ENCODE measurements around the gene AGBL1. TPM values are rescaled to one million over a fixed set of nuclear protein-coding genes. Genes with fewer than 3 reads are reported as not detected.

AGBL1 gene
- total RNA-seq, 1 donor from 2014 or later, result not detected

DNA sequence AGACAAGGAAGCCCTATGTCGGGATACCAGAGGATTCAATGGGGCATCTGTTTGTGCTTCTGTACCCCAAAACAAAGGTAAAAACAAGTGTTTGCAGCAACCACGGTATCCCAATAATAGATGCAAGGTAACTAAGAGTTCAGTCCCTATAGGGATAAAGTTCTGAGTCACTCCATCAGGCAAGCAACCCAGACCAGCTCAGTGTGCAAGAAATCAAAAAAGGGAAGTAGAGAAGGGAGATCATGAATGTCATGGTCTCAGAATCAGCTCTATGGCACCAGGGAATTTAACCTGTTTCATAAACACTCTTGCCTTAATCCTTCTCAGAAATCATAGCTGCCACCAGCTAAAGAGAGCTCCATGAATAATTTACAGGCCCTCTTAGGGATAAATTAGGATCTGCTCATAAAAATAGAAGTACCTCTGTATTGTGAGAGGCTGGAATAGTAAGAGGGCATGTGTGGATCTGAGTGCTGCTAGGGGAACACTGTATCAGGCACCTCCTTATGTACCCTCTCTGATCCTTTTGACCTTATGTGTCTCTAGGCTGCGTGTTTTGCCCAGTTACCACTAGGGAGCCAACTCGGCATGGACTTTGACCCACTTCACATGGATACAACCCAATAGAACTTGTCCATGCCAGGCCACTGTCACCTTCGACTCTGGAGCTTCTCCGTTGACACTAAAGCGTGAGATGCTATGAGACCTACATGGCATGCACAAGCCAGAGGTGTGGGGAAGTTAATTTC is 754.6 kb downstream of the AGBL1 start:
- no peaks in the 10 kb centered on the region for H3K36me3 Mint-ChIP-seq (ENCODE audit: unreplicated experiment)
- H3K27ac Mint-ChIP-seq (ENCODE audit: unreplicated experiment), result no peak overlapping the region
- TF ChIP-seq, protein P1, sequence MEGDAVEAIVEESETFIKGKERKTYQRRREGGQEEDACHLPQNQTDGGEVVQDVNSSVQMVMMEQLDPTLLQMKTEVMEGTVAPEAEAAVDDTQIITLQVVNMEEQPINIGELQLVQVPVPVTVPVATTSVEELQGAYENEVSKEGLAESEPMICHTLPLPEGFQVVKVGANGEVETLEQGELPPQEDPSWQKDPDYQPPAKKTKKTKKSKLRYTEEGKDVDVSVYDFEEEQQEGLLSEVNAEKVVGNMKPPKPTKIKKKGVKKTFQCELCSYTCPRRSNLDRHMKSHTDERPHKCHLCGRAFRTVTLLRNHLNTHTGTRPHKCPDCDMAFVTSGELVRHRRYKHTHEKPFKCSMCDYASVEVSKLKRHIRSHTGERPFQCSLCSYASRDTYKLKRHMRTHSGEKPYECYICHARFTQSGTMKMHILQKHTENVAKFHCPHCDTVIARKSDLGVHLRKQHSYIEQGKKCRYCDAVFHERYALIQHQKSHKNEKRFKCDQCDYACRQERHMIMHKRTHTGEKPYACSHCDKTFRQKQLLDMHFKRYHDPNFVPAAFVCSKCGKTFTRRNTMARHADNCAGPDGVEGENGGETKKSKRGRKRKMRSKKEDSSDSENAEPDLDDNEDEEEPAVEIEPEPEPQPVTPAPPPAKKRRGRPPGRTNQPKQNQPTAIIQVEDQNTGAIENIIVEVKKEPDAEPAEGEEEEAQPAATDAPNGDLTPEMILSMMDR (IDR thresholded peaks at IDR 0.05), result no peak
- H3K4me1 Mint-ChIP-seq (ENCODE audit: unreplicated experiment), result no peaks in the 10 kb centered on the region
- H3K27me3 Mint-ChIP-seq (ENCODE audit: unreplicated experiment), result no peaks in the 10 kb centered on the region
- DNase-seq (ENCODE audit: extremely low spot score, unreplicated experiment), result no peak
- H3K4me3 Mint-ChIP-seq (ENCODE audit: unreplicated experiment), result no peak overlapping the region
- peaks cover 16% of the 10 kb centered on the region for H3K9me3 Mint-ChIP-seq (ENCODE audit: unreplicated experiment)

DNA sequence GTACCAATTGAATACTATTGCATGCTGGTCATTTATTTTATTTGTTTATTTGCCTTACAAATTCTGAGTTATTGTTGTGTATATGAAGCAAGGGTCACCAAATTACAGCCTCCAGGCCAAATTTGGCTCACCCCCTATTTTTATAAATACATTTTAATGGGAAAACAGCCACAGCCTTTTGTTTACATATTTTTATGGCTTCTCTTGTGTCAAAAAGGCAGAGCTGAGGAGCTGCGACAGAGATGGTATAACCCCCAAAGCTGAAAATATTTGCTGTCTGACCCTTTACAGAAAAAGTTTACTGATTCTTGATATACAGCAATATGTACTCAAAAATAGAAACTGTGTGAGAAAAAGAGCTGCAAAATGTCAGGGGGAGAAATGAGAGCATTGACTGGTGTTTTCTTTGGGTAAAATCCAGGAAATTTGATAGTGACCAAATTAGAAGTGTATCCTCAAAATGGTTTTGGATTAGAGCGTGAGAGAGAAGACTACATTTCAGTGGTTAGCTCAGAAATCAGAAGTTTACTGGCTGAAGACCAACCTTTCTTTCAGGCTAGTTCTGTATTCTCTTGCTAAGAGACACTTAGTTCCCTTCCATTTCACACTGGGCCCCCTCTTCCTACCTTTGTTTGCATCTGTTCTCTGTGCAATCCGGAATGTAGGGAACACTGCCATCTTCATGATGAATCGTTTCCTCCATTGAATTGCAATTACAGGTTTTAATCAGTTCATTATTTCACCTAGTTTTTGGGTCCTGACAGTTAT is 757.8 kb downstream of the AGBL1 start:
- TF ChIP-seq, protein P1 (IDR thresholded peaks at IDR 0.05), result no peak
- H3K36me3 Mint-ChIP-seq (ENCODE audit: unreplicated experiment), result no peaks in the 10 kb centered on the region
- H3K27ac Mint-ChIP-seq (ENCODE audit: unreplicated experiment), result no peak overlapping the region
- H3K4me3 Mint-ChIP-seq (ENCODE audit: unreplicated experiment), result no peak overlapping the region
- H3K9me3 Mint-ChIP-seq (ENCODE audit: unreplicated experiment), result peaks cover 21% of the 10 kb centered on the region
- no peaks in the 10 kb centered on the region for H3K4me1 Mint-ChIP-seq (ENCODE audit: unreplicated experiment)
- DNase-seq (ENCODE audit: extremely low spot score, unreplicated experiment), result no peak
- no peaks in the 10 kb centered on the region for H3K27me3 Mint-ChIP-seq (ENCODE audit: unreplicated experiment)

DNA sequence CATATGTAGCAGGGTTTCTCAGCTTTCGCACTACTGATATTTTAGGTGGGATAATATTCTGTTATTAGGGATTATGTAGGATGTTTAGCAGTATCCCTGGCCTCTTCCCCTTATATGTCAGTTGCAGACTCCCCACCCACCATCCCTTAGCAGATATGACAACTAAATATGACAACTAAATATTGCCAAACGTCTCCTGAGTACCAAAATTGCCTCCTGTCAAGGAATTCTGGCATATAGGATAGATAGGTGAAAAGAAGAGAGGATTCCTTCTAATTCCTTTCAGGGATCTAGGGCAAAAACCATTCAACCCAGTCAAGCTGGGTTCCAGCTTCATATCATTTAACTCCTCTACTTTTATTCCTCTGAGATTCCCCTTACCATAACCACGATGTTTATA is 759.8 kb downstream of the AGBL1 start:
- Mint-ChIP-seq H3K36me3 (ENCODE audit: unreplicated experiment) (no peaks in the 10 kb centered on the region), H3K27ac (ENCODE audit: unreplicated experiment) (no peak overlapping the region), H3K27me3 (ENCODE audit: unreplicated experiment) (no peaks in the 10 kb centered on the region), H3K4me1 (ENCODE audit: unreplicated experiment) (no peaks in the 10 kb centered on the region), H3K4me3 (ENCODE audit: unreplicated experiment) (no peak overlapping the region), H3K9me3 (ENCODE audit: unreplicated experiment) (peaks cover 17% of the 10 kb centered on the region)
- TF ChIP-seq, protein P1 (IDR thresholded peaks at IDR 0.05), result no peak
- DNase-seq (ENCODE audit: extremely low spot score, unreplicated experiment), result no peak

DNA sequence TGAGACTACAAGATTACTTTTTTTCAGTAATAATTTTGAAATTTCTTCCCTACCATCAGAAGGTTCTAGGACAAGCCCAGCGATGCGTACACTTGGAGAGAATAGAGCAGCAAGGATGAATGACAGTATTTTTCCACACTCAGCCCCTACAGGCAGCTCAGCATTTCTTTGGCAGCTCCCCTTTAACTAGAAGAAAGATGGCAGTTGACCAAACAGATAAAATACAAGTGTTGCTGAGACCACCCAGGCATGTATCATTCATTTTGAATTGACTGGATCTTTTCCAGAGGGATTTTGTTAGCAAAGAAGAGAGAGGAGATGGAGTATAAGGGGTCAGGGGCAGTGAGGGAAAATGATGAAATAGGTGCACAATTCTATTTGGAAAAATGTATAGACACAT is 761.3 kb downstream of the AGBL1 start:
- Mint-ChIP-seq H3K27me3 (ENCODE audit: unreplicated experiment) (no peaks in the 10 kb centered on the region), H3K4me1 (ENCODE audit: unreplicated experiment) (no peaks in the 10 kb centered on the region), H3K36me3 (ENCODE audit: unreplicated experiment) (no peaks in the 10 kb centered on the region), H3K9me3 (ENCODE audit: unreplicated experiment) (peaks cover 22% of the 10 kb centered on the region), H3K4me3 (ENCODE audit: unreplicated experiment) (no peak overlapping the region), H3K27ac (ENCODE audit: unreplicated experiment) (no peak overlapping the region)
- TF ChIP-seq, protein P1 (IDR thresholded peaks at IDR 0.05), result no peak
- DNase-seq (ENCODE audit: extremely low spot score, unreplicated experiment), result no peak

DNA sequence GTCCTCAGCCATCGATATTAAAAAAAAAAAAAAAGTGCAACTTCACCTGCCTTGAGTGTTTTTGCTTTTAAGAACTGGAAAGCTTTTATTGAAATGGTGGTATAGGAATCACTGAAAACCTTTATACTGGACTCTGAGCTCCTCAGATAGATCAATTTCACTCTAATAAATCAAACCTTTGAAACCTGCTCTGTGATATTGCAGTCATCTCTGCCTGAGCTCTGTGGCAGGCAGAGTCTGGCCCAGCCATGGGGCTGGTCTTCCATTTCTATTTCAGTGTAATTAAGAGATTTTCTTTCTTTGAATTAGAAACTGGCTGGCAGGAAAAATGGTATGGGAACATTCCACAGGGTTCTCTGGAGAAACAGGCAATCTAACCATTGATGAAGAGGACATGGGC is 762.5 kb downstream of the AGBL1 start:
- H3K36me3 Mint-ChIP-seq (ENCODE audit: unreplicated experiment), result no peaks in the 10 kb centered on the region
- no peaks in the 10 kb centered on the region for H3K4me1 Mint-ChIP-seq (ENCODE audit: unreplicated experiment)
- TF ChIP-seq, protein P1 (IDR thresholded peaks at IDR 0.05), result no peak
- no peak overlapping the region for H3K27ac Mint-ChIP-seq (ENCODE audit: unreplicated experiment)
- H3K4me3 Mint-ChIP-seq (ENCODE audit: unreplicated experiment), result no peak overlapping the region
- no peaks in the 10 kb centered on the region for H3K27me3 Mint-ChIP-seq (ENCODE audit: unreplicated experiment)
- peaks cover 29% of the 10 kb centered on the region for H3K9me3 Mint-ChIP-seq (ENCODE audit: unreplicated experiment)
- DNase-seq (ENCODE audit: extremely low spot score, unreplicated experiment), result no peak

All from osteocyte (in vitro differentiated cells).